HEK293T (cell line): ENCODE data around the gene ESR2.

Source experiments
- ARNT ChIP-seq: fragments of 450-650 bp; IDR thresholded peaks from 2 replicates; pipeline ENCODE4 v1.6.1; 2017; ENCODE audit warnings: mild to moderate bottlenecking
- ELF4 ChIP-seq: fragments of 450-650 bp; IDR thresholded peaks from 2 replicates; pipeline ENCODE4 v1.6.1; 2017; ENCODE audit warnings: antibody characterized with exemption
- FOXM1 ChIP-seq: fragments of 450-650 bp; IDR thresholded peaks from 2 replicates; pipeline ENCODE4 v1.6.1; 2017; ENCODE audit warnings: mild to moderate bottlenecking, borderline replicate concordance
- NFRKB ChIP-seq: fragments of 450-650 bp; IDR thresholded peaks from 2 replicates; pipeline ENCODE4 v1.6.1; 2016; ENCODE audit warnings: mild to moderate bottlenecking, moderate library complexity
- SUZ12 ChIP-seq: fragments of 450-650 bp; IDR thresholded peaks from 2 replicates; pipeline ENCODE4 v1.6.1; 2016; ENCODE audit warnings: mild to moderate bottlenecking
- ZNF384 ChIP-seq: fragments of 450-650 bp; IDR thresholded peaks from 2 replicates; pipeline ENCODE4 v1.6.1; 2016

- no peak for TF ChIP-seq FOXM1
- TF ChIP-seq ELF4, result no peak
- TF ChIP-seq ZNF384, result no peak
- no peak for TF ChIP-seq ARNT
- TF ChIP-seq SUZ12, result no peak
- no peak for TF ChIP-seq NFRKB
These were observed 213.7 kb downstream of the ESR2 start for GRCh38 chr14:64080452-64080851.
